Activated naive CD4-positive, alpha-beta T cell (primary cell): ENCODE results near the gene RAB6A.
A peak's percentile ranks its signal among the peaks of the same experiment; 100 is the strongest.

ENCODE experiments used
- DNase-seq, 4 experiments: peaks; one replicate each; lab custom pipeline; 2025; lab: John Stamatoyannopoulos, UW

The RAB6A gene

GRCh38 chr11:73653996-73654395 lies 106.9 kb downstream of the RAB6A start:
- no peak for DNase-seq

GRCh38 chr11:73652856-73653559 lies 107.9 kb downstream of the RAB6A start:
- no peak for DNase-seq

GRCh38 chr11:73652046-73652730 lies 108.7 kb downstream of the RAB6A start:
- DNase-seq = no peak

GRCh38 chr11:73651661-73652045 lies 109.2 kb downstream of the RAB6A start:
- no peak for DNase-seq

- no peak for DNase-seq
Measured at GRCh38 chr11:73651252-73651651, 109.6 kb downstream of the RAB6A start.

- no peak for DNase-seq
Measured at GRCh38 chr11:73650400-73650799, 110.5 kb downstream of the RAB6A start.

- no peak for DNase-seq
Measured at GRCh38 chr11:73649206-73649605, 111.7 kb downstream of the RAB6A start.

- no peak for DNase-seq
Measured at GRCh38 chr11:73648571-73649046, 112.3 kb downstream of the RAB6A start.

- no peak for DNase-seq
Measured at GRCh38 chr11:73648121-73648520, 112.8 kb downstream of the RAB6A start.

GRCh38 chr11:73647459-73648100 lies 113.3 kb downstream of the RAB6A start:
- peak; percentile 61 to 95 (median 80) for DNase-seq

GRCh38 chr11:73645972-73646631 lies 114.8 kb downstream of the RAB6A start, which contains the start of gene PLEKHB1:
PLEKHB1 (plus strand) TSS chr11:73646581; CDS start chr11:73646609, 28 bp downstream.
- no peak for DNase-seq

GRCh38 chr11:73645121-73645969 lies 115.5 kb downstream of the RAB6A start:
- DNase-seq = no peak

- DNase-seq = no peak
Measured at GRCh38 chr11:73641668-73642067, 119.2 kb downstream of the RAB6A start.

GRCh38 chr11:73640592-73640991 lies 120.3 kb downstream of the RAB6A start:
- DNase-seq = no peak

- DNase-seq = no peak
Measured at GRCh38 chr11:73637012-73637411, 123.9 kb downstream of the RAB6A start.

- no peak for DNase-seq
Measured at GRCh38 chr11:73636249-73636648, 124.6 kb downstream of the RAB6A start.

GRCh38 chr11:73635721-73636120 lies 125.2 kb downstream of the RAB6A start:
- DNase-seq = no peak

- DNase-seq = no peak
Measured at GRCh38 chr11:73633999-73634398, 126.9 kb downstream of the RAB6A start.

GRCh38 chr11:73632996-73633395 lies 127.9 kb downstream of the RAB6A start:
- DNase-seq = no peak

GRCh38 chr11:73629907-73630306 lies 131.0 kb downstream of the RAB6A start:
- no peak for DNase-seq

- peak in 3 of 4 experiments; percentile 10 to 55 (median 38) for DNase-seq
Measured at GRCh38 chr11:73625696-73626318, 135.1 kb downstream of the RAB6A start.
